OCI-LY7 (cell line): Measurements from ENCODE around the gene UGT1A9. TPM values are rescaled to one million over a fixed set of nuclear protein-coding genes. Genes with fewer than 3 reads are reported as not detected.
"Not testable (repeated sequence)": the region's sequence is repeated elsewhere in the genome, so short reads cannot be mapped to it uniquely, and the experiment has no call there.

Source experiments
- Bru-seq: library from RNA; stranded (reverse); fragments of 400-500 nt; gene quantifications from one replicate; lab custom pipeline; 2021; lab: Mats Ljungman, UMichigan
- BruChase-seq, 2 experiments: library from RNA; stranded (reverse); fragments of 400-500 nt; gene quantifications; one replicate each; lab custom pipeline; 2021; lab: Mats Ljungman, UMichigan
- BruUV-seq: library from RNA; stranded (reverse); fragments of 400-500 nt; replicated peaks from 2 replicates; lab custom pipeline; 2021; lab: Mats Ljungman, UMichigan
- CTCF ChIA-PET: fragments of 300-600 bp; sonication (Branson Sonifier 250); formaldehyde crosslinking; loops from one replicate; lab custom pipeline; 2022; ENCODE audit warnings: antibody characterized with exemption; ENCODE audit not compliant: unreplicated experiment; lab: Charles Lee
- POLR2A ChIA-PET: fragments of 300-600 bp; sonication (Branson Sonifier 250); formaldehyde crosslinking; loops from one replicate; lab custom pipeline; 2022; ENCODE audit warnings: antibody characterized with exemption; lab: Charles Lee
- DNase-seq: peaks from one replicate; pipeline ENCODE4 v3.0.0-alpha.2; 2015; ENCODE audit warnings: low spot score
- H2AFZ ChIP-seq: fragments of 200-600 bp; sonication (generic), shearing (Covaris generic); 2 replicates; pipeline ENCODE4 v1.6.1; 2014; ENCODE audit warnings: mild to moderate bottlenecking, antibody characterized with exemption, low read length, moderate library complexity
- H3K27ac ChIP-seq: fragments of 200-600 bp; sonication (generic); 2 replicates; pipeline ENCODE4 v1.5.1; 2014; ENCODE audit warnings: mixed run types, low read depth, mild to moderate bottlenecking, moderate library complexity, low read length, inconsistent platforms; ENCODE audit not compliant: poor library complexity, severe bottlenecking
- H3K36me3 ChIP-seq: fragments of 200-600 bp; sonication (generic); 2 replicates; pipeline ENCODE4 v1.6.1; 2014; ENCODE audit warnings: mild to moderate bottlenecking, antibody characterized with exemption, low read length, moderate library complexity, mixed read lengths; ENCODE audit not compliant: insufficient read depth
- H3K4me1 ChIP-seq: fragments of 200-600 bp; sonication (generic); 2 replicates; pipeline ENCODE4 v1.5.1; 2014; ENCODE audit warnings: mild to moderate bottlenecking, low read length; ENCODE audit not compliant: insufficient read depth, poor library complexity, severe bottlenecking
- H3K4me2 ChIP-seq: fragments of 200-600 bp; sonication (generic); 2 replicates; pipeline ENCODE4 v1.6.1; 2014; ENCODE audit warnings: mild to moderate bottlenecking, low read length
- H3K4me3 ChIP-seq: fragments of 200-600 bp; sonication (generic); 2 replicates; pipeline ENCODE4 v1.5.1; 2014; ENCODE audit warnings: mild to moderate bottlenecking, low read depth, low read length; ENCODE audit not compliant: poor library complexity, severe bottlenecking
- H3K79me2 ChIP-seq: fragments of 200-600 bp; sonication (generic); 2 replicates; pipeline ENCODE4 v1.6.1; 2016; ENCODE audit warnings: low read depth, mild to moderate bottlenecking, low read length, moderate library complexity, mixed read lengths; ENCODE audit not compliant: insufficient read depth
- H3K9me2 ChIP-seq: fragments of 200-600 bp; sonication (generic); 2 replicates; pipeline ENCODE4 v1.6.1; 2016; ENCODE audit warnings: mild to moderate bottlenecking, low read length, mixed read lengths; ENCODE audit not compliant: insufficient read depth
- H3K9me3 ChIP-seq: fragments of 200-600 bp; sonication (generic); 2 replicates; pipeline ENCODE4 v1.6.1; 2014; ENCODE audit warnings: mild to moderate bottlenecking, mixed run types, low read length, mixed read lengths
- H4K20me1 ChIP-seq: fragments of 200-600 bp; sonication (generic); 2 replicates; pipeline ENCODE4 v1.6.1; 2014; ENCODE audit warnings: mild to moderate bottlenecking, antibody characterized with exemption, low read length, moderate library complexity, mixed read lengths; ENCODE audit not compliant: insufficient read depth
- EZH2phosphoT487 ChIP-seq: fragments of 200-600 bp; sonication (generic); IDR thresholded peaks from 2 replicates; pipeline ENCODE4 v1.6.1; 2018; ENCODE audit warnings: low read depth, borderline replicate concordance, mild to moderate bottlenecking, mixed run types, antibody characterized with exemption, low read length, moderate library complexity, mixed read lengths
- intact Hi-C: fragments of 100-400 bp; cut with micrococcal nuclease; formaldehyde crosslinking; loops from one replicate; pipeline ENCODE4 v1.10.0; 2022; ENCODE audit not compliant: unreplicated experiment
- long read RNA-seq: library from polyadenylated mRNA; stranded (forward); transcript quantifications from one replicate; pipeline ENCODE4 v2.0.0, GENCODE V29; 2022
- total RNA-seq, 2 experiments: library from RNA; depleted of rRNA in 1 of 2; stranded (reverse); fragments of >200 nt in 1 of 2; shearing (Covaris generic) in 1 of 2; gene quantifications; 2 replicates each; pipeline ENCODE4 v1.2.3, GENCODE V29; 2014 to 2022
- TF ChIP-seq, protein P1 (sequence below): fragments of 200-600 bp; sonication (generic); conservative IDR thresholded peaks from 2 replicates; pipeline ENCODE4 v1.5.1; 2014; ENCODE audit warnings: mild to moderate bottlenecking, antibody characterized with exemption, low read length, moderate library complexity, mixed read lengths

Gene UGT1A9
- total RNA-seq (2014; rRNA removed; shearing (Covaris generic)) (not detected in 2 replicates), total RNA-seq (2022) (not detected in 2 replicates), Bru-seq, nascent RNA (not detected), BruChase-seq, experiment 1, labeled RNA remaining after a 6-hour chase (not detected), BruChase-seq, experiment 2, labeled RNA remaining after a 2-hour chase (not detected)
- long read RNA-seq, result 0 reads

DNA sequence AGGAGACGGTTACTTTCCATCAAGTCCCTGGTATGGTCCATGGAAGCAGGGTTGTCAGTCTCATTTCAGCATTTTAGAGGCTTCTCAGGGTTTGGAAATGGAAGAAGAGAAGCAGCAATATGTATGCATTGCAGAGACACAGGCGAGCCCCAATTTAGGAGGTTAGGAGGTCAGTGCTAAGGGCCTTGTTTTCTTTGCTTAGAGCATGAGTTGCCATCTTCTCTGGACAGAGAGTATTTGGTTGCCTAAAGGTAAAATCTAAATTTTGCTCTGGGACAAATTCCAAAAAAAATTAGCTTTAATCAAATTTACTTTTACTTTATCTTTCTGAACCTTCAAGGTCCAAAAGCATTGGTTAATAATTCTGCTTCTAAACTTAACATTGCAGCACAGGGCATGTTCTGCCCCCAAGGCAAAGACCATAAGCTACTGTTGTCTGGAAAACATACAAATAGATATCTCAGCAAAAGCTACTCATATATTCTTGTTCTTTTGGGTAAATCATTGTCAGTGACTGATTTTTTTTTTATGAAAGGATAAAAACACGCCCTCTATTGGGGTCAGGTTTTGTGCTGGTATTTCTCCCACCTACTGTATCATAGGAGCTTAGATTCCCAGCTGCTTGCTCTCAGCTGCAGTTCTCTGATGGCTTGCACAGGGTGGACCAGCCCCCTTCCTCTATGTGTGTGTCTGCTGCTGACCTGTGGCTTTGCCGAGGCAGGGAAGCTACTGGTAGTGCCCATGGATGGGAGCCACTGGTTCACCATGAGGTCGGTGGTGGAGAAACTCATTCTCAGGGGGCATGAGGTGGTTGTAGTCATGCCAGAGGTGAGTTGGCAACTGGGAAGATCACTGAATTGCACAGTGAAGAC is at the start of gene UGT1A9:
Gene UGT1A9, plus strand, starts transcription at position 609 of the 872 bp plus-strand sequence. Its CDS starts 37 bp downstream, at position 646.
- Histone ChIP-seq H3K4me2 (no peak within 1 kb of the TSS), H3K4me3 (no peak within 1 kb of the TSS), H3K79me2 (no peaks in the 10 kb centered on the region), H3K4me1 (no peaks in the 10 kb centered on the region), H3K9me3 (no peaks in the 10 kb centered on the region), H3K9me2 (peaks cover 3% of the 10 kb centered on the region; the same call in 1 of the 2 replicates), H2AFZ (no peak within 1 kb of the TSS), H4K20me1 (no peaks in the 10 kb centered on the region), H3K36me3 (no peaks in the 10 kb centered on the region), H3K27ac (no peak within 1 kb of the TSS)
- BruUV-seq, result no TSS peak
- CTCF ChIA-PET, result no interaction called here
- DNase-seq, result no peak
- POLR2A ChIA-PET, result no interaction called here
- intact Hi-C loops, result no loop called here
- TF ChIP-seq, protein P1, sequence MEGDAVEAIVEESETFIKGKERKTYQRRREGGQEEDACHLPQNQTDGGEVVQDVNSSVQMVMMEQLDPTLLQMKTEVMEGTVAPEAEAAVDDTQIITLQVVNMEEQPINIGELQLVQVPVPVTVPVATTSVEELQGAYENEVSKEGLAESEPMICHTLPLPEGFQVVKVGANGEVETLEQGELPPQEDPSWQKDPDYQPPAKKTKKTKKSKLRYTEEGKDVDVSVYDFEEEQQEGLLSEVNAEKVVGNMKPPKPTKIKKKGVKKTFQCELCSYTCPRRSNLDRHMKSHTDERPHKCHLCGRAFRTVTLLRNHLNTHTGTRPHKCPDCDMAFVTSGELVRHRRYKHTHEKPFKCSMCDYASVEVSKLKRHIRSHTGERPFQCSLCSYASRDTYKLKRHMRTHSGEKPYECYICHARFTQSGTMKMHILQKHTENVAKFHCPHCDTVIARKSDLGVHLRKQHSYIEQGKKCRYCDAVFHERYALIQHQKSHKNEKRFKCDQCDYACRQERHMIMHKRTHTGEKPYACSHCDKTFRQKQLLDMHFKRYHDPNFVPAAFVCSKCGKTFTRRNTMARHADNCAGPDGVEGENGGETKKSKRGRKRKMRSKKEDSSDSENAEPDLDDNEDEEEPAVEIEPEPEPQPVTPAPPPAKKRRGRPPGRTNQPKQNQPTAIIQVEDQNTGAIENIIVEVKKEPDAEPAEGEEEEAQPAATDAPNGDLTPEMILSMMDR, result 0 out of 2 replicates have a peak, but pooled peaks have one; percentile 13
- TF ChIP-seq EZH2phosphoT487, result no peak

DNA sequence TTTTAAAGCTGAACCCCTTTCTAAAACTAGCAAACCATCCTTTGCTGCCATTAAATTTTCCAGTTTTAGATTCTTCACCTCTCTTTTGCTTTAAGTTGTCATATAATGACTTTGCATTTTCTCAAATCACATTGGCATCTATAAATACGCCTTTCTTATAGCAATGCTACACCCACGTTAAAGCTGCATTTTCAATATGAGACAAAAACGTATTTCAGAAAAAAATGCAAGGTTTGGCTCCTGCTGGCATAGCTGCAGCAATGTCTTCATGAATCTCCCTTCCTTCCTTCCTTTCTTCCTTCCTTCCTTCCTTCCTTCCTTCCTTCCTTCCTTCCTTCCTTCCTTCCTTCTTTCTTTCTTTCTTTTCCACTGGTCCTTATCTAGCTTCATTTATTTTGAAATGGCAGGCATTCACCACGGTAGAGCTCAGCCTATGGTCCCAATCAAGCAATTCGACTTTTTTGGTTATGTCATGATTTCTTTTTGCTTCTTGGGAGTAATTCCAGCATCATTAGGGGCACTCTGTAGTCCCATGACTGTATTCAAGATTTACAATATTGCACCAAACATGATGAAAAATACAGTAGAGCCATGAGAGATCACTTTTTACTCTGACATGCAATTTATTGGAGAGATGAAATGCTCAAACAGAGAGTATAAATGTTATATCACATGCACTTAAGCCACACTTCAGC is 44.2 kb upstream of the UGT1A9 start:
- no peak overlapping the region for H3K4me2 ChIP-seq
- no peaks in the 10 kb centered on the region for H3K9me2 ChIP-seq
- TF ChIP-seq EZH2phosphoT487, result no peak
- TF ChIP-seq, protein P1, result no peak
- no peak overlapping the region for H3K4me3 ChIP-seq
- POLR2A ChIA-PET, result interaction anchor here (0.6 to 0.7 kb wide), 2 partner anchors 88 to 1570 kb away, joined by 3 to 7 read pairs; no protein-coding TSS in a partner anchor
- intact Hi-C loops, result no loop called here
- peaks cover 13% of the 10 kb centered on the region; the same call in 1 of the 2 replicates for H3K9me3 ChIP-seq
- H3K27ac ChIP-seq, result no peak overlapping the region
- no peaks in the 10 kb centered on the region for H3K36me3 ChIP-seq
- DNase-seq, result no peak
- no peaks in the 10 kb centered on the region for H3K79me2 ChIP-seq
- H2AFZ ChIP-seq, result no peak overlapping the region
- BruUV-seq, result no TSS peak
- no peaks in the 10 kb centered on the region for H4K20me1 ChIP-seq
- no peaks in the 10 kb centered on the region for H3K4me1 ChIP-seq
- CTCF ChIA-PET, result interaction anchor here (0.6 kb wide), 1 partner anchor 1500 kb away, joined by 5 read pairs; no protein-coding TSS in a partner anchor

DNA sequence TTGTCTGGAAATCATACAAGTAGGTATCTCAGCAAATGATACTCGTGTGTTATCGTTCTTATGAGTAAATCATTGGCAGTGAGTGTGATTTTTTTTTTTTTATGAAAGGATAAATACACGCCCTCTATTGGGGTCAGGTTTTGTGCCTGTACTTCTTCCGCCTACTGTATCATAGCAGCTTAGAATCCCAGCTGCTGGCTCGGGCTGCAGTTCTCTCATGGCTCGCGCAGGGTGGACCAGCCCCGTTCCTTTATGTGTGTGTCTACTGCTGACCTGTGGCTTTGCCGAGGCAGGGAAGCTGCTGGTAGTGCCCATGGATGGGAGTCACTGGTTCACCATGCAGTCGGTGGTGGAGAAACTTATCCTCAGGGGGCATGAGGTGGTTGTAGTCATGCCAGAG is 35.4 kb upstream of the UGT1A9 start, which contains the start of gene UGT1A10:
Gene UGT1A10, plus strand, starts transcription at position 143 of the 400 bp plus-strand sequence. Its CDS starts 75 bp downstream, at position 218.
- H2AFZ ChIP-seq, H3K9me2 ChIP-seq, BruUV-seq, H4K20me1 ChIP-seq, H3K9me3 ChIP-seq, H3K79me2 ChIP-seq, H3K36me3 ChIP-seq, POLR2A ChIA-PET, CTCF ChIA-PET, H3K27ac ChIP-seq, H3K4me2 ChIP-seq, H3K4me3 ChIP-seq, DNase-seq, H3K4me1 ChIP-seq: not testable (repeated sequence)
- intact Hi-C loops, result loop anchor here (10.0 kb wide), 1 partner anchor 152 kb away; no protein-coding TSS in a partner anchor
